Measurements from ENCODE around the gene RUNX1. TPM values are rescaled to one million over a fixed set of nuclear protein-coding genes. Genes with fewer than 3 reads are reported as not detected.

Gene RUNX1
- polyA plus RNA-seq, 6 donors from 2014 or later = 8.8 to 20.7 (median 14.6) TPM

- DNase-seq (no peak), ATAC-seq (ENCODE audit: low read depth in 2 of 2) (no peak)
- H3K36me3 Mint-ChIP-seq = peaks cover 6 to 19% of the 10 kb centered on the region in 2 donors
- no peak overlapping the region for H3K4me3 Mint-ChIP-seq
- no peaks in the 10 kb centered on the region for H3K9me3 Mint-ChIP-seq
- H3K27ac Mint-ChIP-seq = peak overlapping the region in 1 of 6 donors; percentile 23
- peaks cover 30 to 35% (median 33%) of the 10 kb centered on the region in 3 donors for H3K4me1 Mint-ChIP-seq
- H3K27me3 Mint-ChIP-seq = no peaks in the 10 kb centered on the region
Measured at GRCh38 chr21:34843562-34843961, 205.5 kb downstream of the RUNX1 start.

- DNase-seq (no peak), ATAC-seq (ENCODE audit: low read depth in 2 of 2) (no peak)
- Mint-ChIP-seq H3K9me3 (no peaks in the 10 kb centered on the region), H3K27me3 (no peaks in the 10 kb centered on the region), H3K4me1 (peaks cover 23 to 32% (median 31%) of the 10 kb centered on the region in 3 donors), H3K36me3 (peaks cover 11 to 25% of the 10 kb centered on the region in 2 donors), H3K4me3 (no peak overlapping the region), H3K27ac (peak overlapping the region in 1 of 6 donors; percentile 20)
Measured at GRCh38 chr21:34841154-34841553, 207.9 kb downstream of the RUNX1 start.

- Mint-ChIP-seq H3K27ac (peak overlapping the region in 1 of 6 donors; percentile 20), H3K9me3 (no peaks in the 10 kb centered on the region), H3K4me3 (no peak overlapping the region), H3K27me3 (no peaks in the 10 kb centered on the region), H3K36me3 (peaks cover 11 to 27% of the 10 kb centered on the region in 2 donors), H3K4me1 (peaks cover 22 to 29% (median 27%) of the 10 kb centered on the region in 3 donors)
- DNase-seq = no peak
- ATAC-seq (ENCODE audit: low read depth in 2 of 2) = no peak
Measured at GRCh38 chr21:34840693-34841092, 208.4 kb downstream of the RUNX1 start.

DNA sequence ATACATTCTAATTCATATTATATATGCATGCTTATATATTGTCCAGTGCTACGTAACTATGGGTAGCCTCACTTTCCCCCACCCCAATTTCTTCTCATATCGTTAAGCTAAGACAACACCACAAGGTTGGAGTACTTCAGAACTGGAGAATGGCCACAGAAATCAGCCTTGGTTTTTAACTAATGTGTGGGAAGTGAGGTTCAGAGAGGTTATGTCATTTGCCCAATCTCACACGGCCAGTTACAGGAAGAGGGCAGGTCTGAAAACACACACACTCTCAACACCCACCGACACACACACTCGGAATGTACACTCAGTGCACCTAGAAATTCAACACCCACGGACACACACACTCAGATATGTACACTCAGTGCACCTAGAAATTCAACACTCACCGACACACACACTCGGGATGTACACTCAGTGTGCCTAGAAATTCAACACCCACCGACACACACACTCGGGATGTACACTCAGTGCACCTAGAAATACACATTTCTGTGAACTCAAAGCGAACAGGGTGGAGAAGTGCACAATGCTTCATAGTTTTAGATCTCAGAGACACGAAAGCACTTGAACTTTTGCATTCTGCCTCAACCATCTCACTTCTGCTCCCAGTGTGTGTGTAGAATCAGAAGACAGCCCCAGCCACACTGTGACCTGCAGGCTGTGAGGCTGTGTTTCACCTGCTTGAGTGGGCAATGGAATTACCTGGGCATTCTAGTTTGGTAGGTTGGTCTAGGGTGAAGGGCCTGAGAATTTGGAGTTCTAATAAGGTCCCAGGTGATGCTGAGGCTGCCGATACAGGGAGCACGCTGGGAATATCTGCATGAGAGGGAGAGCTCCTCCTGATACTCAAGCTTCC lies 209.9 kb downstream of the RUNX1 start:
- DNase-seq (no peak), ATAC-seq (ENCODE audit: low read depth in 2 of 2) (no peak)
- no peak overlapping the region for H3K4me3 Mint-ChIP-seq
- H3K27me3 Mint-ChIP-seq = no peaks in the 10 kb centered on the region
- peaks cover 14 to 26% (median 22%) of the 10 kb centered on the region in 3 donors for H3K4me1 Mint-ChIP-seq
- peak overlapping the region in 2 of 6 donors; percentile 43 to 66 for H3K27ac Mint-ChIP-seq
- peaks cover 11 to 27% of the 10 kb centered on the region in 2 donors for H3K36me3 Mint-ChIP-seq
- no peaks in the 10 kb centered on the region for H3K9me3 Mint-ChIP-seq

DNA sequence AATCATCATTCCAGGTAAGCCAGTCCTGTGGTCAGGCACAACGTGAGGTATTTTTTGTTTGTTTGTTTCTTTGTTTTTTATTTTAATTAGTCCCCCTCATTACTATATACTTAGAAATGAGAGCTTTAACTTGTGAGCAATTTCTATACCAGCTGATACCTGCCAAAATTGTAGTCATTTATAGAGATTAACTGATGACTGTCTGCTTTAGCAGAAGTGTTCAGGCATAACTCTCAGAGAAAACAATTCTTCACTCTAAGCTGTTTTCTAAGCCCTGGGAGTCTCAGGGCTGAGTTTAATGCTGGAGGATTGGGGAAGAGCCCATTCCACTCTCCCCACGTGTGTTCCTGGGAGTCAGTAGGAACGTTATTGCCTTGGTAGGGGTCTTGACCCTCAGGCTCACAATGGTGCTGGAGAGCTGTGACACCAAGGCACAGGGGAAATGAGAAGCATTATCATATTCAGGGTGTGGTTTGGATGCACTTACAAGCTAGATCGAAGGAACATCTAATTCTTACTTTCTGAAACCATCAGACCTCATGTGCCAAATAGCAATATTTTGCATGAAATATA lies 212.1 kb downstream of the RUNX1 start:
- DNase-seq (no peak), ATAC-seq (ENCODE audit: low read depth in 2 of 2) (no peak)
- Mint-ChIP-seq H3K4me3 (no peak overlapping the region), H3K27me3 (no peaks in the 10 kb centered on the region), H3K4me1 (peaks cover 13 to 21% (median 14%) of the 10 kb centered on the region in 3 donors), H3K27ac (peak overlapping the region in 1 of 6 donors; percentile 13), H3K36me3 (peaks cover 11 to 27% of the 10 kb centered on the region in 2 donors), H3K9me3 (no peaks in the 10 kb centered on the region)

GRCh38 chr21:34836103-34836932 lies 212.8 kb downstream of the RUNX1 start:
- Mint-ChIP-seq H3K27ac (peak overlapping the region in 2 of 6 donors; percentile 26 to 78), H3K9me3 (no peaks in the 10 kb centered on the region), H3K36me3 (peaks cover 14 to 27% of the 10 kb centered on the region in 2 donors), H3K4me3 (no peak overlapping the region), H3K4me1 (peaks cover 13 to 21% (median 14%) of the 10 kb centered on the region in 3 donors), H3K27me3 (no peaks in the 10 kb centered on the region)
- ATAC-seq (ENCODE audit: low read depth in 2 of 2) = no peak
- DNase-seq = no peak

DNA sequence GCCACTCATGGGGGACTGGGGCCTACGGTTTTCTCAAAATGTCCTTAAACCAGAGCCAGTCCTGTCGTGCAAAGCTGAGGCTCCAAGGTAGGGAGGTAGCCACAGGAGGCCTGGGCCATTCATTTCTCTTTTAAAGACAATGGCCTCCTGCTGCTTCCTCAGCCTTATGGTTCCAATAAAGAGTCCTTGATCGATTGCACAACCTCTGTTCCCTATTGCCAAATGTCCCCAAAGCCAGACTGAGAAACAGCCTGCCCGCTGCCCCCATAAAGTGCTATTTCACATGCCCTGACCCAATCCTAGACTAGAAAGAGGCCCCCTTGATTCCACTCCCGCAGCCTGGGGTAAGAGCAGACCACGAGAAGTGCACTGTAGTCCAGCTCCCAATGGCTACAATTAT lies 213.6 kb downstream of the RUNX1 start:
- no peaks in the 10 kb centered on the region for H3K27me3 Mint-ChIP-seq
- ATAC-seq (ENCODE audit: low read depth in 2 of 2) = no peak
- peak overlapping the region in 1 of 8 donors; percentile 22 for H3K4me3 Mint-ChIP-seq
- no peak for DNase-seq
- H3K4me1 Mint-ChIP-seq = peaks cover 13 to 17% (median 14%) of the 10 kb centered on the region in 3 donors
- H3K27ac Mint-ChIP-seq = peak overlapping the region in 2 of 6 donors; percentile 41 to 78
- H3K36me3 Mint-ChIP-seq = peaks cover 18 to 25% of the 10 kb centered on the region in 2 donors
- H3K9me3 Mint-ChIP-seq = no peaks in the 10 kb centered on the region

DNA sequence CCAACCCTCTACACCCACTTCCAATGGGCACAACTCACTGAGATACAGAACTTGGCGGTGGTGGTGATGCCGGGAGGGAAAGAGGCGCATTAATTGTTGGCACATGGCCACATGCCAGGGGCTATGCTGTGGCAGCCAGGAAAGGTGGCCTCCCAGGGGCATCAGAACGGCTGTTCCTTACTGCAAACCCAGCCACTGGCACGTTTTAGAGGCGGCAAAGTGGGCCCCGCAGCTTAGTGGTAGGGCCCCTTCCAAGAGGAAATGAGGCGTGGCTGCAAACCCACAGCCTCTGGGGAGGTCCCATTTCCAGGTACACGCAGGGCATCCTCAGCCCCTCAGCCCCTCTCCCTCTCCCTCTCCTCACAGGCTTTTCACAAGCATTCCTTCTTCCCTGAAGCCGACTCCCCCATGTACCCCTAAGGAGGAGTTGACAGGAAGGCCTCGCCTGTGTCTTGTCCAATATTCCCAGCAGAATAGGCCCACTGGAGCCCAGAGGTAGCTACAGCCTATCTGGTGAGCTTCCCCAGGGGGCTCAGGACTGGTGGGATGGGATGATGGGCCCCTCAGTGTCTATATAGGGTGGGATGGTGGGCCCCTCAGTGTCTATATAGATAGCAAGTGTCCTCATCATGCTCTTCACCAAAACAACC lies 214.1 kb downstream of the RUNX1 start:
- Mint-ChIP-seq H3K27me3 (no peaks in the 10 kb centered on the region), H3K4me1 (peaks cover 13 to 17% (median 14%) of the 10 kb centered on the region in 3 donors), H3K27ac (peak overlapping the region in 1 of 6 donors; percentile 49), H3K9me3 (no peaks in the 10 kb centered on the region), H3K4me3 (peak overlapping the region in 1 of 8 donors; percentile 41), H3K36me3 (peaks cover 19 to 22% of the 10 kb centered on the region in 2 donors)
- DNase-seq (no peak), ATAC-seq (ENCODE audit: low read depth in 2 of 2) (no peak)

- H3K27me3 Mint-ChIP-seq = no peaks in the 10 kb centered on the region
- H3K36me3 Mint-ChIP-seq = peaks cover 19 to 29% of the 10 kb centered on the region in 2 donors
- H3K9me3 Mint-ChIP-seq = peaks cover 0 to 1% (median 0%) of the 10 kb centered on the region in 7 donors
- no peak overlapping the region for H3K4me3 Mint-ChIP-seq
- H3K4me1 Mint-ChIP-seq = peaks cover 13 to 17% (median 14%) of the 10 kb centered on the region in 3 donors
- ATAC-seq (ENCODE audit: low read depth in 2 of 2) (no peak), DNase-seq (no peak)
- peak overlapping the region in 1 of 6 donors; percentile 6 for H3K27ac Mint-ChIP-seq
Measured at GRCh38 chr21:34834290-34834689, 214.8 kb downstream of the RUNX1 start.

- peaks cover 0 to 1% (median 0%) of the 10 kb centered on the region in 7 donors for H3K9me3 Mint-ChIP-seq
- H3K36me3 Mint-ChIP-seq = peaks cover 18 to 33% of the 10 kb centered on the region in 2 donors
- no peak for ATAC-seq (ENCODE audit: low read depth in 2 of 2)
- no peak for DNase-seq
- H3K27ac Mint-ChIP-seq = peak overlapping the region in 1 of 6 donors; percentile 20
- H3K27me3 Mint-ChIP-seq = no peaks in the 10 kb centered on the region
- H3K4me3 Mint-ChIP-seq = no peak overlapping the region
- peaks cover 13 to 17% (median 14%) of the 10 kb centered on the region in 3 donors for H3K4me1 Mint-ChIP-seq
Measured at GRCh38 chr21:34833465-34833864, 215.6 kb downstream of the RUNX1 start.

GRCh38 chr21:34830386-34831170 lies 218.5 kb downstream of the RUNX1 start:
- Mint-ChIP-seq H3K27ac (no peak overlapping the region), H3K27me3 (no peaks in the 10 kb centered on the region), H3K4me1 (peaks cover 6 to 12% (median 12%) of the 10 kb centered on the region in 3 donors), H3K36me3 (peaks cover 32 to 48% of the 10 kb centered on the region in 2 donors), H3K4me3 (no peak overlapping the region), H3K9me3 (peaks cover 0 to 8% (median 2%) of the 10 kb centered on the region in 7 donors)
- DNase-seq (no peak), ATAC-seq (ENCODE audit: low read depth in 2 of 2) (no peak)

All from naive B cell (primary cell).